SK-N-SH (cell line): Measurements from ENCODE around the gene LRCH3.

Experiments
- CTCF ChIP-seq: fragments of 200-600 bp; sonication (generic); IDR thresholded peaks from 2 replicates; pipeline ENCODE4 v1.6.1; 2017; ENCODE audit warnings: antibody characterized with exemption, mild to moderate bottlenecking, moderate library complexity
- FOSL2 ChIP-seq: IDR thresholded peaks from 2 replicates; pipeline ENCODE4 v1.4.0; 2012; ENCODE audit warnings: low read depth, mild to moderate bottlenecking, moderate library complexity, borderline replicate concordance
- JUND ChIP-seq: IDR thresholded peaks from 2 replicates; pipeline ENCODE4 v1.4.0; 2012
- POLR2AphosphoS5 ChIP-seq: IDR thresholded peaks from 2 replicates; pipeline ENCODE4 v1.6.1; 2012; ENCODE audit warnings: low read depth, low read length
- SIN3A ChIP-seq: IDR thresholded peaks from 2 replicates; pipeline ENCODE4 v1.6.1; 2012; ENCODE audit warnings: low read depth, mild to moderate bottlenecking, low read length, moderate library complexity, borderline replicate concordance
- SMC3 ChIP-seq: IDR thresholded peaks from 2 replicates; pipeline ENCODE4 v1.6.1; 2012; ENCODE audit warnings: low read depth, low read length, improper control_type of control experiment
- TAF1 ChIP-seq: IDR thresholded peaks from 2 replicates; pipeline ENCODE4 v1.6.1; 2012; ENCODE audit warnings: low read depth, mild to moderate bottlenecking, low read length, moderate library complexity, borderline replicate concordance
- USF2 ChIP-seq: fragments of 150-350 bp; IDR thresholded peaks from 2 replicates; pipeline ENCODE4 v1.6.1; 2017; ENCODE audit warnings: antibody characterized with exemption, low read length, low read depth, borderline replicate concordance
- YY1 ChIP-seq: IDR thresholded peaks from 2 replicates; pipeline ENCODE4 v1.4.0; 2012; ENCODE audit warnings: low read depth, mild to moderate bottlenecking

GRCh38 chr3:197820550-197821335 lies 29.7 kb downstream of the LRCH3 start:
- no peak for TF ChIP-seq SIN3A
- TF ChIP-seq SMC3, result no peak
- no peak for TF ChIP-seq USF2
- TF ChIP-seq CTCF, result no peak
- no peak for TF ChIP-seq YY1
- no peak for TF ChIP-seq JUND
- no peak for TF ChIP-seq TAF1
- no peak for TF ChIP-seq FOSL2
- TF ChIP-seq POLR2AphosphoS5, result no peak
